ENCODE data around the gene HSPA14.
"Not testable (repeated sequence)": the region's sequence is repeated elsewhere in the genome, so short reads cannot be mapped to it uniquely, and the experiment has no call there.

The HSPA14 gene

GRCh38 chr10:14880229-14880628, 42.1 kb downstream of the HSPA14 start:
- in situ Hi-C loops (cut with MboI; ENCODE audit: low sequenced_read_pairs) = no loop called here

GRCh38 chr10:14884082-14884481, 46.0 kb downstream of the HSPA14 start:
- in situ Hi-C loops (cut with MboI; ENCODE audit: low sequenced_read_pairs) = no loop called here

GRCh38 chr10:14889318-14889717, 51.2 kb downstream of the HSPA14 start:
- in situ Hi-C loops (cut with MboI; ENCODE audit: low sequenced_read_pairs) = no loop called here

- in situ Hi-C loops (cut with MboI; ENCODE audit: low sequenced_read_pairs) = no loop called here
These were observed 53.0 kb downstream of the HSPA14 start for GRCh38 chr10:14891151-14891550.

- in situ Hi-C loops (cut with MboI; ENCODE audit: low sequenced_read_pairs) = no loop called here
These were observed 66.2 kb downstream of the HSPA14 start for GRCh38 chr10:14904316-14904732.

GRCh38 chr10:14904864-14905263, 66.8 kb downstream of the HSPA14 start:
- in situ Hi-C loops (cut with MboI; ENCODE audit: low sequenced_read_pairs) = no loop called here

- in situ Hi-C loops (cut with MboI; ENCODE audit: low sequenced_read_pairs) = no loop called here
These were observed 67.8 kb downstream of the HSPA14 start for GRCh38 chr10:14905890-14906289.

- in situ Hi-C loops (cut with MboI; ENCODE audit: low sequenced_read_pairs) = no loop called here
These were observed 68.7 kb downstream of the HSPA14 start for GRCh38 chr10:14906765-14907164.

- in situ Hi-C loops (cut with MboI; ENCODE audit: low sequenced_read_pairs) = not testable (repeated sequence)
These were observed 69.5 kb downstream of the HSPA14 start for GRCh38 chr10:14907591-14907990.

- in situ Hi-C loops (cut with MboI; ENCODE audit: low sequenced_read_pairs) = no loop called here
These were observed 71.0 kb downstream of the HSPA14 start for GRCh38 chr10:14909101-14909500.

- in situ Hi-C loops (cut with MboI; ENCODE audit: low sequenced_read_pairs) = no loop called here
These were observed 72.8 kb downstream of the HSPA14 start for GRCh38 chr10:14910953-14911352.

- in situ Hi-C loops (cut with MboI; ENCODE audit: low sequenced_read_pairs) = no loop called here
These were observed 73.7 kb downstream of the HSPA14 start for GRCh38 chr10:14911801-14912200.

GRCh38 chr10:14916600-14916999, 78.5 kb downstream of the HSPA14 start:
- in situ Hi-C loops (cut with MboI; ENCODE audit: low sequenced_read_pairs) = no loop called here

GRCh38 chr10:14917827-14918226, 79.7 kb downstream of the HSPA14 start:
- in situ Hi-C loops (cut with MboI; ENCODE audit: low sequenced_read_pairs) = no loop called here

GRCh38 chr10:14918964-14919363, 80.9 kb downstream of the HSPA14 start:
- in situ Hi-C loops (cut with MboI; ENCODE audit: low sequenced_read_pairs) = no loop called here

Measured in hTERT RPE-1 (cell line).